Adipocyte (in vitro differentiated cells): ENCODE results near the gene TSPAN11.
A peak's percentile ranks its signal among the peaks of the same experiment; 100 is the strongest.

ENCODE experiments used
- DNase-seq: peaks from one replicate; pipeline ENCODE4 v3.0.0-alpha.2; 2015; ENCODE audit warnings: low read depth
- H3K27me3 ChIP-seq: replicated peaks from 2 replicates; pipeline ENCODE4 v1.7.0; 2013; ENCODE audit warnings: mild to moderate bottlenecking, low read length, moderate library complexity; ENCODE audit not compliant: control insufficient read depth, insufficient read depth
- H3K36me3 ChIP-seq: 2 replicates; pipeline ENCODE4 v1.7.0; 2013; ENCODE audit warnings: low read length, mild to moderate bottlenecking, moderate library complexity; ENCODE audit not compliant: control insufficient read depth, insufficient read depth, severe bottlenecking
- H3K4me1 ChIP-seq: 2 replicates; pipeline ENCODE4 v1.7.0; 2013; ENCODE audit warnings: mild to moderate bottlenecking, low read length, moderate library complexity; ENCODE audit not compliant: control insufficient read depth, insufficient read depth
- H3K4me3 ChIP-seq: 2 replicates; pipeline ENCODE4 v1.7.0; 2013; ENCODE audit warnings: mild to moderate bottlenecking, low read length, moderate library complexity
- H3K9ac ChIP-seq: 2 replicates; pipeline ENCODE4 v1.7.0; 2013; ENCODE audit warnings: mild to moderate bottlenecking, low read length, moderate library complexity
- H3K9me3 ChIP-seq: 2 replicates; pipeline ENCODE4 v1.7.0; 2013; ENCODE audit warnings: mild to moderate bottlenecking, low read length, moderate library complexity; ENCODE audit not compliant: control insufficient read depth

TSPAN11 gene

GRCh38 chr12:30913323-30913722, 13.2 kb upstream of the TSPAN11 start:
- Histone ChIP-seq H3K9me3 (no peaks in the 10 kb centered on the region), H3K36me3 (no peaks in the 10 kb centered on the region), H3K27me3 (no peaks in the 10 kb centered on the region), H3K9ac (no peak overlapping the region), H3K4me1 (peaks cover 19% of the 10 kb centered on the region), H3K4me3 (no peak overlapping the region)
- DNase-seq = no peak

DNA sequence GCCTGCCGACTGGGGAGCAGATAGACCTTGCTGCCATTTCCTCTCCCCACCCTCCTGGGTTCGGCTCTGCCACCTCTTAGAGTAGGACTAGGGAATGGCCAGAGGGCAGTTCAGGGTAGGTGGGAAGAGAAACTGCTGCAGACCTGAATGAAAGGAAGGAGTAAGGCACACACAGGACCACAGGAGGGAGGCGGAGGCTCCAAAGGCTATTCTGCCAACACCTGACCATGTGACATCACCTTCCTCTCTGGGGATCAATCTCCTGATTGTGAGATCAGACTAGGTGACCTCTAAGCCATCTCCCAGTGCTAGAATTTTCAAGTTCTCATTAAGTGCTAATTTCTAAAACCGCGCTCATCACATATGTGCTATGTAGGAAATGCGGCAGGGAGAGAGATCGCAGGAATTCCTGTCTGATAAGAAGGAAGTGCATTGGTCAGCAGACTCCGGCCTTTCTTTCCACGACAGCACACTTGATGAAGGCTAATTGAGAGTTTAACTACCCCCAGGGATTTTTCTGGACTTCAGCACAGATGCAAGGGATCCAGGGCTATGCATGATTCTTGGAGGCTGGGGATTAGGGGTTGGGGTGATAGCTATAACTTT, 11.5 kb upstream of the TSPAN11 start:
- H3K36me3 ChIP-seq = no peaks in the 10 kb centered on the region
- peaks cover 1% of the 10 kb centered on the region for H3K4me1 ChIP-seq
- no peaks in the 10 kb centered on the region for H3K27me3 ChIP-seq
- H3K4me3 ChIP-seq = no peak overlapping the region
- no peak overlapping the region for H3K9ac ChIP-seq
- no peak for DNase-seq
- no peaks in the 10 kb centered on the region for H3K9me3 ChIP-seq

- no peak overlapping the region for H3K4me3 ChIP-seq
- H3K9me3 ChIP-seq = no peaks in the 10 kb centered on the region
- DNase-seq = no peak
- H3K4me1 ChIP-seq = peaks cover 8% of the 10 kb centered on the region
- no peak overlapping the region for H3K9ac ChIP-seq
- no peaks in the 10 kb centered on the region for H3K27me3 ChIP-seq
- no peaks in the 10 kb centered on the region for H3K36me3 ChIP-seq
Measured at GRCh38 chr12:30923057-30923456, 3.5 kb upstream of the TSPAN11 start.

DNA sequence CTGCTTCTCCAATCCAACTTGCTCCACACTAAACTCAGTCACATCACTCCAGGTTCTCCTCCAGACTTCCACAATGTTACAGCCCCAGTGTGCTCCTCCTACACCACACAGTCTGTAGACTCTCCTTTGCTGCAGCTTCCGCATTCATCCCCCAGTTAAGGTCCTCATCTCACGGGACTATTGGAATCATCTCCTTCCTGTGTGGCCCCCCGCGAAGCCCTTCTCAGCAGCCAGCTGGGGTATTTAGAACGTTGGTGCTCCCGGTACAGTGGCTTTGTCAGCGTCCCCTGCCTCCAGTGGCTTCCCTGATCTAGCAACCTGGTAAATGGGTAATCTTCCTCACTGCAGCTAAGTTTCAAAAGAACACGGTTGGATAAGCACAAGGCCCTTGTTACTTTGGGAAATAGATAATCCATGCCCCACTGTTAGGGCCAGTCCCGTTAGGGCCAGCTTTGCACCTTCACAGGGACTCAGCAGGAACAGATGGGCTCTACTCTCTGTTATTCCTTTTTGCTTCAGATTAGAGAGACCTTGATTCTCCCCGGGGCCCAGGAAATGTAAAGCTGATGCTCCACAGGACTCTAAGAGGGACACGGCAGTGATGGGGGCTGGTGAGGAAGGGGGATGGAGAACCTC, 823 bp upstream of the TSPAN11 start:
- Histone ChIP-seq H3K4me3 (peak overlapping the region; percentile 62), H3K4me1 (peaks cover 8% of the 10 kb centered on the region), H3K27me3 (no peaks in the 10 kb centered on the region), H3K36me3 (no peaks in the 10 kb centered on the region), H3K9ac (peak overlapping the region; percentile 32), H3K9me3 (no peaks in the 10 kb centered on the region)
- DNase-seq = no peak

- no peak overlapping the region for H3K9ac ChIP-seq
- peak; percentile 25 for DNase-seq
- no peak overlapping the region for H3K4me3 ChIP-seq
- no peaks in the 10 kb centered on the region for H3K27me3 ChIP-seq
- peaks cover 8% of the 10 kb centered on the region for H3K4me1 ChIP-seq
- no peaks in the 10 kb centered on the region for H3K36me3 ChIP-seq
- no peaks in the 10 kb centered on the region for H3K9me3 ChIP-seq
Measured at GRCh38 chr12:30927222-30927611, 669 bp downstream of the TSPAN11 start.

- H3K27me3 ChIP-seq = peaks cover 3% of the 10 kb centered on the region
- H3K36me3 ChIP-seq = no peaks in the 10 kb centered on the region
- H3K9ac ChIP-seq = no peak overlapping the region
- DNase-seq = no peak
- no peak overlapping the region for H3K4me3 ChIP-seq
- H3K4me1 ChIP-seq = peaks cover 8% of the 10 kb centered on the region
- no peaks in the 10 kb centered on the region for H3K9me3 ChIP-seq
Measured at GRCh38 chr12:30928356-30929244, 2.1 kb downstream of the TSPAN11 start.

DNA sequence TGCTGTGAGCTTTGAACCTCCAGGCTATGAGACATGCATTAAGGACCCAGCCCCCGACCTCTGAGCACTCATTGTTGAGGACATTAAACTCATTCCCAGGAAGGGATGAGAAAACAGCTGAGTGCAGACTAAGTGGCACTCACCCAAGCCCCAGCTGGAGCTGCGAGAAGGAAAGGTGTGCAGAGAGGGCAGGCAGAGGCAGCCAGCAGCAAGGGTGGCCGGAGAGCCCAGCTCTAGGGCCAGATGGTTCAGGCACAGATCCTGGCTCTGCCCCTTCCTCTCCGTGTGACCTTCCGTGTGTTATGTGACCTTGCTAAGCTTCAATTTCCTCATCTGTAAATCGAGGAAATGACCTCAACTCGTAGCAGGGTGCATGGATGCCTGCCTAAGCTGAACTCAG, 3.7 kb downstream of the TSPAN11 start:
- Histone ChIP-seq H3K27me3 (peaks cover 3% of the 10 kb centered on the region), H3K9me3 (peaks cover 3% of the 10 kb centered on the region), H3K4me3 (no peak overlapping the region), H3K4me1 (peaks cover 8% of the 10 kb centered on the region), H3K9ac (no peak overlapping the region), H3K36me3 (no peaks in the 10 kb centered on the region)
- no peak for DNase-seq

- DNase-seq = no peak
- H3K36me3 ChIP-seq = no peaks in the 10 kb centered on the region
- peaks cover 3% of the 10 kb centered on the region for H3K27me3 ChIP-seq
- peaks cover 8% of the 10 kb centered on the region for H3K4me1 ChIP-seq
- H3K4me3 ChIP-seq = no peak overlapping the region
- H3K9me3 ChIP-seq = peaks cover 3% of the 10 kb centered on the region
- H3K9ac ChIP-seq = no peak overlapping the region
Measured at GRCh38 chr12:30930641-30931040, 4.1 kb downstream of the TSPAN11 start.

GRCh38 chr12:30932881-30933280, 6.3 kb downstream of the TSPAN11 start:
- peaks cover 3% of the 10 kb centered on the region for H3K27me3 ChIP-seq
- no peaks in the 10 kb centered on the region for H3K36me3 ChIP-seq
- no peak for DNase-seq
- no peak overlapping the region for H3K9ac ChIP-seq
- H3K4me3 ChIP-seq = no peak overlapping the region
- H3K9me3 ChIP-seq = peaks cover 3% of the 10 kb centered on the region
- no peaks in the 10 kb centered on the region for H3K4me1 ChIP-seq

DNA sequence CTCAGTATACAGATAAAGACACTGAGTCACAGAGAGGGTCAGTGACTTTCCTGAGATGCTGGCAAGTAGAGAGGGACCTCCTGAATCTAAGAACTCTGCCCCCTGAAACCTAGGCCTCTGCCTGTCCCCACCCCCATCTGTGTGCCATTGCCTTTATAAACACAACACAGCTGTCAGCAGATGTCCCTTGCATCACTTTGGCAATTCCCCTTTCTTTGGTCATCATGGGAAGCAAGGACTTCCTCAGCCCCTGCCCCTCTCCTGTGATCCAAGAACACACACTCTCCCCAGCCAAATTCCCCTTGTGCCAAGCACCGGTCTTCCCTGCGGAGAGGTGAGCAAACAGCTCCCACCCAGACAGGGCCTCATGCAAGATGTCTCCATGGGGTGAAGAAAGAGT, 8.3 kb downstream of the TSPAN11 start:
- H3K36me3 ChIP-seq = no peaks in the 10 kb centered on the region
- no peak for DNase-seq
- H3K9ac ChIP-seq = no peak overlapping the region
- no peak overlapping the region for H3K4me3 ChIP-seq
- H3K4me1 ChIP-seq = no peaks in the 10 kb centered on the region
- H3K27me3 ChIP-seq = peaks cover 13% of the 10 kb centered on the region
- H3K9me3 ChIP-seq = peaks cover 3% of the 10 kb centered on the region

DNA sequence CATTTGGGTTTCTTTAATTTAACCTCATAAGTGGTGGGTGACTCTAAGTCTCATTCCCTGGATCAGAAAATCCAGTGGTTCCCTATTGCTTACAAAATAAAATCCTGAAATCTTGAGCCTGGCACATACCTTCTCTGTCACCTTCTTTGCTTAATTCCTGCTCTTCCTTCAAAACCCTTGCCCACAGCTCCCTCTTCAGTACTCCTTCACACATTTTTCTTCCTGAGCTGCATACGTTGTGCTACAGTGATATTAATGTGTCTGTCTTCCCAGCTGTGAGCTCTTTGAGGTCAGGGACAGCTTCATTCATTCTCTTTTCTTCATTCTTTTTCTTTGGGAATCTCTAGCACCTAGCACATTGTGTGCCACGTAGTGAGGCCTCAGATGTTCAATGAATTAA, 9.5 kb downstream of the TSPAN11 start:
- peaks cover 16% of the 10 kb centered on the region for H3K27me3 ChIP-seq

More for the DNA sequence above, 9.5 kb downstream of the TSPAN11 start:
- Histone ChIP-seq H3K4me1 (no peaks in the 10 kb centered on the region), H3K36me3 (no peaks in the 10 kb centered on the region), H3K9me3 (peaks cover 3% of the 10 kb centered on the region), H3K4me3 (no peak overlapping the region), H3K9ac (no peak overlapping the region)
- no peak for DNase-seq
